BJ (cell line): Measurements from ENCODE around the gene ITSN1. TPM values are rescaled to one million over a fixed set of nuclear protein-coding genes. Genes with fewer than 3 reads are reported as not detected.
"Not testable (repeated sequence)": the region's sequence is repeated elsewhere in the genome, so short reads cannot be mapped to it uniquely, and the experiment has no call there.

Source experiments
- CTCF ChIA-PET: fragments of 350-600 bp; formaldehyde crosslinking; extraction: SDS; loops from one replicate; lab custom pipeline; 2021; ENCODE audit warnings: antibody characterized with exemption, inconsistent platforms; lab: Yijun Ruan, JAX
- POLR2A ChIA-PET: fragments of 300-600 bp; sonication (Branson Sonifier 250); formaldehyde crosslinking; extraction: SDS; loops from one replicate; lab custom pipeline; 2021; ENCODE audit warnings: antibody characterized with exemption; lab: Charles Lee
- DNase-seq: peaks from one replicate; pipeline ENCODE4 v3.0.0-alpha.2; 2011; ENCODE audit warnings: low read depth
- H3K27me3 ChIP-seq: 2 replicates; pipeline ENCODE4 v1.6.0; 2011; ENCODE audit warnings: low read length; ENCODE audit not compliant: control insufficient read depth, insufficient read depth
- H3K36me3 ChIP-seq: 2 replicates; pipeline ENCODE4 v1.5.1; 2011; ENCODE audit warnings: low read length; ENCODE audit not compliant: control insufficient read depth, insufficient read depth
- H3K4me3 ChIP-seq: 2 replicates; pipeline ENCODE4 v1.5.1; 2011; ENCODE audit warnings: low read depth, mild to moderate bottlenecking, control low read depth, low read length
- CTCF ChIP-seq: IDR thresholded peaks from 2 replicates; pipeline ENCODE4 v1.5.1; 2011; ENCODE audit warnings: low read depth, mild to moderate bottlenecking, control low read depth, inconsistent platforms, low read length, moderate library complexity; ENCODE audit not compliant: insufficient read depth
- polyA plus RNA-seq: library from polyadenylated mRNA; depleted of rRNA; stranded (reverse); fragments of >200 nt; gene quantifications from 2 replicates; pipeline ENCODE4 v1.2.3, GENCODE V29; 2011

The ITSN1 gene
- polyA plus RNA-seq, 1 experiment, result 68.4 TPM

- CTCF ChIA-PET, result no interaction called here
- no peak for DNase-seq
- Histone ChIP-seq H3K27me3 (no peaks in the 10 kb centered on the region), H3K36me3 (no peaks in the 10 kb centered on the region; the same call in 1 of the 2 replicates), H3K4me3 (no peak overlapping the region)
- no peak for TF ChIP-seq CTCF
- POLR2A ChIA-PET, result no interaction called here
These were observed 25.9 kb downstream of the ITSN1 start for GRCh38 chr21:33668180-33668579.

- H3K4me3 ChIP-seq, result no peak overlapping the region
- no peaks in the 10 kb centered on the region for H3K27me3 ChIP-seq
- no peak for DNase-seq
- ChIA-PET POLR2A (no interaction called here), CTCF (no interaction called here)
- no peak for TF ChIP-seq CTCF
- H3K36me3 ChIP-seq, result no peaks in the 10 kb centered on the region; the same call in 1 of the 2 replicates
These were observed 26.3 kb downstream of the ITSN1 start for GRCh38 chr21:33668620-33669019.

- no peak for DNase-seq
- H3K36me3 ChIP-seq, result no peaks in the 10 kb centered on the region
- CTCF ChIA-PET, result no interaction called here
- no peaks in the 10 kb centered on the region for H3K27me3 ChIP-seq
- POLR2A ChIA-PET, result no interaction called here
- TF ChIP-seq CTCF, result no peak
- no peak overlapping the region for H3K4me3 ChIP-seq
These were observed 28.0 kb downstream of the ITSN1 start for GRCh38 chr21:33670076-33670978.

GRCh38 chr21:33673473-33673872 is 31.2 kb downstream of the ITSN1 start:
- no peak for DNase-seq
- ChIA-PET CTCF (interaction anchor here (1.1 kb wide), 1 partner anchor 10 kb away, joined by 4 read pairs; no protein-coding TSS in a partner anchor), POLR2A (no interaction called here)
- Histone ChIP-seq H3K36me3 (no peaks in the 10 kb centered on the region), H3K4me3 (no peak overlapping the region), H3K27me3 (no peaks in the 10 kb centered on the region)
- no peak for TF ChIP-seq CTCF

- Histone ChIP-seq H3K27me3 (no peaks in the 10 kb centered on the region), H3K36me3 (no peaks in the 10 kb centered on the region), H3K4me3 (no peak overlapping the region)
- no peak for TF ChIP-seq CTCF
- ChIA-PET CTCF (interaction anchor here (0.6 to 1.1 kb wide), 2 partner anchors 11 to 89 kb away, joined by 4 read pairs; no protein-coding TSS in a partner anchor), POLR2A (no interaction called here)
- DNase-seq, result no peak
These were observed 31.9 kb downstream of the ITSN1 start for GRCh38 chr21:33674226-33674625.

- DNase-seq, POLR2A ChIA-PET: not testable (repeated sequence)
- CTCF ChIA-PET, result interaction anchor here (0.7 kb wide), 1 partner anchor 165 kb away, joined by 3 read pairs; no protein-coding TSS in a partner anchor
These were observed 34.4 kb downstream of the ITSN1 start for GRCh38 chr21:33676666-33677065.

More at GRCh38 chr21:33676666-33677065, 34.4 kb downstream of the ITSN1 start:
- H3K27me3 ChIP-seq, H3K36me3 ChIP-seq, H3K4me3 ChIP-seq: not testable (repeated sequence)
